OCI-LY7 (cell line): ENCODE results near the gene LTB4R.

ENCODE experiments used
- CTCF ChIP-seq: fragments of 200-600 bp; sonication (generic); conservative IDR thresholded peaks from 2 replicates; pipeline ENCODE4 v1.5.1; 2014; ENCODE audit warnings: mild to moderate bottlenecking, antibody characterized with exemption, low read length, moderate library complexity, mixed read lengths
- EZH2phosphoT487 ChIP-seq: fragments of 200-600 bp; sonication (generic); IDR thresholded peaks from 2 replicates; pipeline ENCODE4 v1.6.1; 2018; ENCODE audit warnings: low read depth, borderline replicate concordance, mild to moderate bottlenecking, mixed run types, antibody characterized with exemption, low read length, moderate library complexity, mixed read lengths

GRCh38 chr14:24290746-24291145 lies 20.6 kb upstream of the LTB4R start:
- no peak for TF ChIP-seq CTCF
- TF ChIP-seq EZH2phosphoT487, result no peak
